ENCODE data around the gene SHROOM2. TPM values are rescaled to one million over a fixed set of nuclear protein-coding genes. Genes with fewer than 3 reads are reported as not detected.

SHROOM2 gene
- total and polyA plus RNA-seq, 2 of the 4 experiments (the other 2 are of a cell fraction): 8.1 to 14.2 TPM

- H3K4me2 ChIP-seq (ENCODE audit: low read depth, low read length): no peak overlapping the region
- H2AK5ac ChIP-seq (ENCODE audit: low read depth, low read length): 0 out of 2 replicates have a peak overlapping the region, but pooled peaks have one; percentile 62
- H3K9me1 ChIP-seq (ENCODE audit: insufficient read depth, low read length): no peaks in the 10 kb centered on the region
- TF ChIP-seq BHLHE40 (IDR thresholded peaks at IDR 0.05; ENCODE audit: low read depth, low read length) (no peak), MXI1 (IDR thresholded peaks at IDR 0.05; ENCODE audit: borderline replicate concordance, low read depth, low read length) (no peak), MAFK (IDR thresholded peaks at IDR 0.05; ENCODE audit: low read depth, low read length) (no peak), RCOR1 (IDR thresholded peaks at IDR 0.05; ENCODE audit: insufficient replicate concordance, low read length) (no peak)
- no peak overlapping the region for H3K27ac ChIP-seq (ENCODE audit: insufficient read depth, low read length)
- H2BK20ac ChIP-seq (ENCODE audit: low read depth, low read length): no peak overlapping the region
- H4K91ac ChIP-seq (ENCODE audit: insufficient read depth, low read depth, low read length): no peak overlapping the region
- H3K79me1 ChIP-seq (ENCODE audit: low read depth in 1 of 2, low read length in 2 of 2): no peaks in the 10 kb centered on the region
- dilution Hi-C loops (cut with HindIII; ENCODE audit: low sequenced_read_pairs, unreplicated experiment): no loop called here
- in situ Hi-C loops (cut with MboI; ENCODE audit: low sequenced_read_pairs): no loop called here
- H2AFZ ChIP-seq (replicated peaks; ENCODE audit: low read length, poor library complexity): no peak overlapping the region
- no peak overlapping the region for H3K23ac ChIP-seq (ENCODE audit: low read depth, low read length)
- 0 out of 3 replicates have a peak overlapping the region, but pooled peaks have one; percentile 49 for H2BK15ac ChIP-seq (ENCODE audit: low read depth, low read length)
- no peak for ATAC-seq (ENCODE audit: low read depth)
- peaks cover 8% of the 10 kb centered on the region for H3K4me1 ChIP-seq (ENCODE audit: control insufficient read depth, insufficient read depth, low read length)
- H3K4me3 ChIP-seq (ENCODE audit: insufficient read depth, low read depth, low read length): no peak overlapping the region
- intact Hi-C loops (cut with micrococcal nuclease): no loop called here
- H4K8ac ChIP-seq (ENCODE audit: low read depth in 2 of 2, low read length in 2 of 2): no peak overlapping the region; a peak in 1 of 4 replicates
- H2BK5ac ChIP-seq (ENCODE audit: low read depth, low read length, poor library complexity, severe bottlenecking): no peak overlapping the region
- no peak overlapping the region for H2AK9ac ChIP-seq (replicated peaks; ENCODE audit: low read depth, low read length, poor library complexity)
- no peak overlapping the region for H3K14ac ChIP-seq (replicated peaks; ENCODE audit: low read depth, low read length)
- peaks cover 4% of the 10 kb centered on the region; the same call in 1 of the 2 replicates for H3K9me3 ChIP-seq (ENCODE audit: control insufficient read depth, insufficient read depth, low read length)
- ChIA-PET POLR2A (ENCODE audit: unreplicated experiment) (no interaction called here), CTCF (no interaction called here)
- H4K5ac ChIP-seq (ENCODE audit: low read depth, low read length): no peak overlapping the region
- H3K9ac ChIP-seq (ENCODE audit: low read depth, low read length): no peak overlapping the region
- no CpG with 5 or more reads among the region's 9 CpGs for WGBS, 2 experiments (ENCODE audit: extremely low coverage in 2 of 2, insufficient read length in 1 of 2)
- no peak overlapping the region for H3K4ac ChIP-seq (ENCODE audit: low read depth, low read length)
- BruUV-seq (replicated peaks): no TSS peak
- no peaks in the 10 kb centered on the region for H4K20me1 ChIP-seq (ENCODE audit: insufficient read depth, low read length)
- H3K56ac ChIP-seq (ENCODE audit: extremely low read depth, insufficient read depth, low read length): no peak overlapping the region
- H3K18ac ChIP-seq (ENCODE audit: low read depth, low read length): no peak overlapping the region
- H3K36me3 ChIP-seq (ENCODE audit: control insufficient read depth, insufficient read depth, low read length): no peaks in the 10 kb centered on the region
- 0 out of 2 replicates have a peak overlapping the region, but pooled peaks have one; percentile 32 for H2BK120ac ChIP-seq (ENCODE audit: low read depth, low read length)
- no peaks in the 10 kb centered on the region for H3K27me3 ChIP-seq (ENCODE audit: control insufficient read depth, insufficient read depth, low read length)
- DNase-seq: no peak
Observed at GRCh38 chrX:9957743-9958142, 171.5 kb downstream of the SHROOM2 start.
